HG03025 (cell line): ENCODE results near the gene MOCS1.

Experiments used
- ATAC-seq: cut with Tn5 transposase; IDR thresholded peaks from one replicate; pipeline ENCODE4 v1.9.1; 2021; ENCODE audit warnings: mild to moderate bottlenecking, moderate library complexity; ENCODE audit not compliant: unreplicated experiment, low FRiP score

The MOCS1 gene

GRCh38 chr6:39905640-39905975, 28.7 kb downstream of the MOCS1 start:
- ATAC-seq, result no peak

GRCh38 chr6:39904946-39905639, 29.2 kb downstream of the MOCS1 start:
- no peak for ATAC-seq

- ATAC-seq, result no peak
These were observed 30.6 kb downstream of the MOCS1 start for GRCh38 chr6:39903656-39904055.

GRCh38 chr6:39902786-39903465, 31.3 kb downstream of the MOCS1 start:
- ATAC-seq, result no peak

GRCh38 chr6:39902136-39902535, 32.1 kb downstream of the MOCS1 start:
- no peak for ATAC-seq

- no peak for ATAC-seq
These were observed 32.6 kb downstream of the MOCS1 start for GRCh38 chr6:39901670-39902069.

GRCh38 chr6:39901116-39901655, 33.1 kb downstream of the MOCS1 start:
- ATAC-seq, result no peak

- ATAC-seq, result no peak
These were observed 34.5 kb downstream of the MOCS1 start for GRCh38 chr6:39899554-39900295.

- ATAC-seq, result no peak
These were observed 35.6 kb downstream of the MOCS1 start for GRCh38 chr6:39898625-39899024.

GRCh38 chr6:39897698-39898097, 36.6 kb downstream of the MOCS1 start:
- ATAC-seq, result no peak

GRCh38 chr6:39896701-39897100, 37.6 kb downstream of the MOCS1 start:
- ATAC-seq, result no peak

GRCh38 chr6:39893286-39893685, 41.0 kb downstream of the MOCS1 start:
- no peak for ATAC-seq

- ATAC-seq, result no peak
These were observed 41.7 kb downstream of the MOCS1 start for GRCh38 chr6:39892490-39893129.

- no peak for ATAC-seq
These were observed 42.3 kb downstream of the MOCS1 start for GRCh38 chr6:39891976-39892375.

- no peak for ATAC-seq
These were observed 42.9 kb downstream of the MOCS1 start for GRCh38 chr6:39891353-39891752.

GRCh38 chr6:39889229-39889628, 45.0 kb downstream of the MOCS1 start:
- no peak for ATAC-seq

- ATAC-seq, result no peak
These were observed 46.4 kb downstream of the MOCS1 start for GRCh38 chr6:39887692-39888450.

- no peak for ATAC-seq
These were observed 47.4 kb downstream of the MOCS1 start for GRCh38 chr6:39886871-39887270.

- ATAC-seq, result no peak
These were observed 48.6 kb downstream of the MOCS1 start for GRCh38 chr6:39885691-39886090.

GRCh38 chr6:39884696-39885095, 49.6 kb downstream of the MOCS1 start:
- ATAC-seq, result no peak
